CD14-positive monocyte (primary cell): Measurements from ENCODE around the gene PEA15. TPM values are rescaled to one million over a fixed set of nuclear protein-coding genes. Genes with fewer than 3 reads are reported as not detected.
A peak's percentile ranks its signal among the peaks of the same experiment; 100 is the strongest.

Experiments
- DNase-seq, 3 donors: peaks; one replicate each; pipeline ENCODE4 v3.0.0-alpha.2; 2011 to 2022
- H2AFZ ChIP-seq: 2 replicates; pipeline ENCODE4 v1.6.0; 2012; ENCODE audit warnings: mild to moderate bottlenecking, low read depth, low read length, inconsistent platforms; ENCODE audit not compliant: insufficient read depth, poor library complexity, severe bottlenecking
- H3K27ac ChIP-seq, 2 donors: 1 replicate in 1 of 2; 2 replicates in 1 of 2; pipeline ENCODE4 v1.5.1; 2012 to 2013; ENCODE audit warnings: low read length in 2 of 2, control low read depth in 1 of 2, inconsistent platforms in 1 of 2, low read depth in 1 of 2, mild to moderate bottlenecking in 1 of 2
- H3K27me3 ChIP-seq, 2 donors: one replicate each; pipeline versions ENCODE4 v1.6.0 to v1.6.1; 2011 to 2013; ENCODE audit warnings: low read length in 2 of 2; ENCODE audit not compliant: control insufficient read depth in 2 of 2, insufficient read depth in 2 of 2
- H3K36me3 ChIP-seq, 2 donors: replicated peaks in 1 of 2; 1 replicate in 1 of 2; 2 replicates in 1 of 2; pipeline versions ENCODE4 v1.5.1 to v1.6.1; 2012 to 2013; ENCODE audit warnings: low read length in 2 of 2, control low read depth in 1 of 2, inconsistent platforms in 1 of 2, mild to moderate bottlenecking in 1 of 2; ENCODE audit not compliant: insufficient read depth in 2 of 2, control insufficient read depth in 1 of 2
- H3K4me1 ChIP-seq, 2 donors: 1 replicate in 1 of 2; 2 replicates in 1 of 2; pipeline versions ENCODE4 v1.5.1 to v1.6.1; 2012 to 2013; ENCODE audit warnings: low read length in 2 of 2, control low read depth in 1 of 2, inconsistent platforms in 1 of 2, mild to moderate bottlenecking in 1 of 2, moderate library complexity in 1 of 2; ENCODE audit not compliant: insufficient read depth in 2 of 2, control insufficient read depth in 1 of 2
- H3K4me2 ChIP-seq: replicated peaks from 2 replicates; pipeline ENCODE3; 2012; ENCODE audit warnings: low read length, moderate library complexity, mild to moderate bottlenecking; ENCODE audit not compliant: poor library complexity, severe bottlenecking; ENCODE audit errors: extremely low read depth
- H3K4me3 ChIP-seq, 3 experiments: fragments of 200-600 bp in 1 of 3; sonication (generic) in 1 of 3; replicated peaks in 1 of 3; 1 replicate in 2 of 3; 2 replicates in 1 of 3; pipeline ENCODE4 v1.5.1; 2011 to 2013; ENCODE audit warnings: low read length in 3 of 3, mild to moderate bottlenecking in 3 of 3, control low read depth in 2 of 3, low read depth in 2 of 3, inconsistent platforms in 1 of 3, moderate library complexity in 1 of 3
- H3K79me2 ChIP-seq: 2 replicates; pipeline ENCODE4 v1.6.0; 2012; ENCODE audit warnings: mild to moderate bottlenecking, control low read depth, inconsistent platforms, low read length, moderate library complexity; ENCODE audit not compliant: insufficient read depth
- H3K9ac ChIP-seq: 2 replicates; pipeline ENCODE4 v1.6.0; 2017; ENCODE audit warnings: low read length, mild to moderate bottlenecking; ENCODE audit not compliant: insufficient read depth, poor library complexity, severe bottlenecking
- H3K9me3 ChIP-seq, 2 donors: replicated peaks in 1 of 2; 1 replicate in 1 of 2; 2 replicates in 1 of 2; pipeline versions ENCODE4 v1.5.1 to v1.6.1; 2012 to 2013; ENCODE audit warnings: low read length in 2 of 2, control low read depth in 1 of 2; ENCODE audit not compliant: control insufficient read depth in 1 of 2, insufficient read depth in 1 of 2
- H4K20me1 ChIP-seq: 2 replicates; pipeline ENCODE4 v1.6.0; 2012; ENCODE audit warnings: mild to moderate bottlenecking, low read length, control low read depth, moderate library complexity; ENCODE audit not compliant: insufficient read depth
- H3K27ac Mint-ChIP-seq, 7 donors: one replicate each; pipeline ENCODE4 v1.8.0; 2020; ENCODE audit warnings: mild to moderate bottlenecking in 7 of 7, mixed read lengths in 7 of 7, moderate library complexity in 6 of 7, inconsistent platforms in 2 of 7
- H3K27me3 Mint-ChIP-seq, 3 donors: one replicate each; pipeline ENCODE4 v1.8.0; 2021 to 2022; ENCODE audit warnings: low read depth in 3 of 3, mild to moderate bottlenecking in 3 of 3, mixed read lengths in 3 of 3, moderate library complexity in 3 of 3, inconsistent platforms in 1 of 3
- H3K36me3 Mint-ChIP-seq, 2 donors: one replicate each; pipeline ENCODE4 v1.8.0; 2020; ENCODE audit warnings: mixed read lengths in 2 of 2, inconsistent platforms in 1 of 2, mild to moderate bottlenecking in 1 of 2
- H3K4me1 Mint-ChIP-seq: one replicate; pipeline ENCODE4 v1.8.0; 2020; ENCODE audit warnings: mild to moderate bottlenecking, mixed read lengths
- H3K4me3 Mint-ChIP-seq, 2 donors: one replicate each; pipeline ENCODE4 v1.8.0; 2020; ENCODE audit warnings: mild to moderate bottlenecking in 2 of 2, mixed read lengths in 2 of 2, moderate library complexity in 1 of 2
- H3K9me3 Mint-ChIP-seq, 7 donors: one replicate each; pipeline ENCODE4 v1.8.0; 2020 to 2022; ENCODE audit warnings: mixed read lengths in 7 of 7, mild to moderate bottlenecking in 6 of 7, moderate library complexity in 6 of 7, inconsistent platforms in 2 of 7
- WGBS: methylation state at CpG from one replicate; pipeline ENCODE4 v1.1.5; 2013; ENCODE audit warnings: missing lambda C conversion rate; ENCODE audit not compliant: insufficient coverage; 5-methylcytosine and 5-hydroxymethylcytosine counted together
- intact Hi-C, 2 donors: fragments of 100-400 bp; cut with micrococcal nuclease; formaldehyde crosslinking; loops; one replicate each; pipeline versions ENCODE4 v1.15.0 to v1.15.1; 2023
- polyA plus RNA-seq, 3 donors: library from polyadenylated mRNA; depleted of rRNA in 1 of 3; unstranded in 2 of 3; stranded (reverse) in 1 of 3; fragments of 300-500 nt in 2 of 3; fragments of >200 nt in 1 of 3; fragmentation: Illumina TruSeq in 2 of 3; gene quantifications; 1 replicate in 2 of 3; 2 replicates in 1 of 3; pipeline ENCODE4 v1.2.3, GENCODE V29; 2012 to 2021
- TF ChIP-seq, protein P1 (sequence below): fragments of 200-600 bp; IDR thresholded peaks from one replicate; pipeline ENCODE4 v1.8.0; 2022; ENCODE audit warnings: antibody characterized with exemption, mild to moderate bottlenecking

PEA15 gene
- polyA plus RNA-seq, 3 donors: 23.6 to 163 (median 38.1) TPM

DNA sequence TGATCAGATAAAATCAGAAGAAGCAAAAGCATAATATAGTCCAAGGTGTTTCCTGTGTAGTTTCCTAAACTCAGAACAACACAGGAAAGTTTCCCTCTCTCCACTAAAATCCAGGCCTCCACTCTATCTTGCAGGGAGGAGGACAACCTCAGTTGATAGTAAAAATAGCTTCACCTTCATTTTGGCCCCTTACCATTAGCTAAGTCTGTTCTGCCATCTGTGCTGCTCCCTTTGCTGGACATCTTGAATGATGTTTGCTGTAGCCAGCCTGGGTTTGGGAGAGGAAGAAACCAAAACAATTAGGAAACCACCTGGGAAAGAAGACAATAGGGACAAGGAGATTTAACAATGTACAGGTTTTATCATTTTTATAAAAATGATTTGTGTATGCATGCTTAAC lies 38.6 kb downstream of the PEA15 start:
- intact Hi-C loops: no loop called here
- TF ChIP-seq, protein P1, sequence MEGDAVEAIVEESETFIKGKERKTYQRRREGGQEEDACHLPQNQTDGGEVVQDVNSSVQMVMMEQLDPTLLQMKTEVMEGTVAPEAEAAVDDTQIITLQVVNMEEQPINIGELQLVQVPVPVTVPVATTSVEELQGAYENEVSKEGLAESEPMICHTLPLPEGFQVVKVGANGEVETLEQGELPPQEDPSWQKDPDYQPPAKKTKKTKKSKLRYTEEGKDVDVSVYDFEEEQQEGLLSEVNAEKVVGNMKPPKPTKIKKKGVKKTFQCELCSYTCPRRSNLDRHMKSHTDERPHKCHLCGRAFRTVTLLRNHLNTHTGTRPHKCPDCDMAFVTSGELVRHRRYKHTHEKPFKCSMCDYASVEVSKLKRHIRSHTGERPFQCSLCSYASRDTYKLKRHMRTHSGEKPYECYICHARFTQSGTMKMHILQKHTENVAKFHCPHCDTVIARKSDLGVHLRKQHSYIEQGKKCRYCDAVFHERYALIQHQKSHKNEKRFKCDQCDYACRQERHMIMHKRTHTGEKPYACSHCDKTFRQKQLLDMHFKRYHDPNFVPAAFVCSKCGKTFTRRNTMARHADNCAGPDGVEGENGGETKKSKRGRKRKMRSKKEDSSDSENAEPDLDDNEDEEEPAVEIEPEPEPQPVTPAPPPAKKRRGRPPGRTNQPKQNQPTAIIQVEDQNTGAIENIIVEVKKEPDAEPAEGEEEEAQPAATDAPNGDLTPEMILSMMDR: no peak
- H3K27me3 ChIP-seq: no peaks in the 10 kb centered on the region
- Mint-ChIP-seq H3K9me3 (no peaks in the 10 kb centered on the region), H3K27ac (peak overlapping the region in 1 of 7 donors; percentile 4), H3K27me3 (peaks cover 0 to 2% (median 0%) of the 10 kb centered on the region in 3 donors), H3K4me1 (no peaks in the 10 kb centered on the region), H3K4me3 (no peak overlapping the region), H3K36me3 (peaks cover 65 to 66% of the 10 kb centered on the region in 2 donors)
- H3K4me3 ChIP-seq: no peak overlapping the region
- no peaks in the 10 kb centered on the region for H3K4me1 ChIP-seq
- H2AFZ ChIP-seq: no peak overlapping the region
- no peak overlapping the region for H3K9ac ChIP-seq
- DNase-seq: no peak
- peak overlapping the region in 1 of 2 donors; percentile 9 for H3K27ac ChIP-seq
- H3K9me3 ChIP-seq: no peaks in the 10 kb centered on the region
- H3K79me2 ChIP-seq: peaks cover 45% of the 10 kb centered on the region
- no peak overlapping the region for H3K4me2 ChIP-seq
- peaks cover 41 to 66% of the 10 kb centered on the region in 2 donors for H3K36me3 ChIP-seq
- peaks cover 63% of the 10 kb centered on the region for H4K20me1 ChIP-seq

DNA sequence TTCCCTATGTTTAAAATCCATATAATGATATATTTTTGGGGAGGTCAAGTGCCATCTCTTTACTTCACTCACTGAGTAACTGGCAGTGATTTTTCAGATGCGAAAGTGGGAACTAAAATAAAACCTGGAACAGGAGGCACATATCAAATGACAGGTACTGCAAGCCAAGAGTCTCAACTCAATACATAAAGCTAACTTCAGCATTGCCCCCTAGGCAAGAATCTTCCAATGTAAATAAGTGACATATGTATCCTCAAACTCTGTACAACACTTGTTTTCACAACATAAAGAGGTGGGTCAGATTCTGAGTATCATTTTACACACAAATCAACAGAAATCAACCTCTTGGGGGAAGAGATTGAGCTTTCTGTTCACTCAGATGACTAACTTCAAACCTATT lies 39.0 kb downstream of the PEA15 start:
- no peaks in the 10 kb centered on the region for H3K4me1 ChIP-seq
- TF ChIP-seq, protein P1: no peak
- no peak overlapping the region for H3K27ac Mint-ChIP-seq
- H3K9me3 Mint-ChIP-seq: no peaks in the 10 kb centered on the region
- peaks cover 50% of the 10 kb centered on the region for H3K79me2 ChIP-seq
- H3K36me3 Mint-ChIP-seq: peaks cover 61 to 62% of the 10 kb centered on the region in 2 donors
- H3K27me3 Mint-ChIP-seq: peaks cover 0 to 2% (median 0%) of the 10 kb centered on the region in 3 donors
- no peak overlapping the region for H3K4me3 ChIP-seq
- H3K36me3 ChIP-seq: peaks cover 37 to 62% of the 10 kb centered on the region in 2 donors
- 80% methylated on average over 1 of the region's 1 CpG for WGBS
- H3K4me2 ChIP-seq: no peak overlapping the region
- no peaks in the 10 kb centered on the region for H3K27me3 ChIP-seq
- H3K9ac ChIP-seq: no peak overlapping the region
- intact Hi-C loops: no loop called here
- H3K27ac ChIP-seq: no peak overlapping the region
- DNase-seq: no peak
- no peak overlapping the region for H2AFZ ChIP-seq
- H4K20me1 ChIP-seq: peaks cover 63% of the 10 kb centered on the region
- no peak overlapping the region for H3K4me3 Mint-ChIP-seq
- H3K4me1 Mint-ChIP-seq: no peaks in the 10 kb centered on the region
- no peaks in the 10 kb centered on the region for H3K9me3 ChIP-seq
